ENCODE data around the gene NDST3. TPM values are rescaled to one million over a fixed set of nuclear protein-coding genes. Genes with fewer than 3 reads are reported as not detected.
A peak's percentile ranks its signal among the peaks of the same experiment; 100 is the strongest.

The NDST3 gene
- total RNA-seq, 2 donors from 2014 or later = not detected

GRCh38 chr4:118271788-118272187, 237.5 kb downstream of the NDST3 start:
- Mint-ChIP-seq H3K27me3 (ENCODE audit: low read depth) (no peaks in the 10 kb centered on the region), H3K4me1 (ENCODE audit: low read depth) (no peaks in the 10 kb centered on the region), H3K9me3 (no peaks in the 10 kb centered on the region), H3K4me3 (no peak overlapping the region), H3K27ac (no peak overlapping the region), H3K36me3 (ENCODE audit: insufficient read depth in 2 of 2) (no peaks in the 10 kb centered on the region)
- DNase-seq = no peak
- no peak for ATAC-seq (replicated peaks in 1 of 2)

DNA sequence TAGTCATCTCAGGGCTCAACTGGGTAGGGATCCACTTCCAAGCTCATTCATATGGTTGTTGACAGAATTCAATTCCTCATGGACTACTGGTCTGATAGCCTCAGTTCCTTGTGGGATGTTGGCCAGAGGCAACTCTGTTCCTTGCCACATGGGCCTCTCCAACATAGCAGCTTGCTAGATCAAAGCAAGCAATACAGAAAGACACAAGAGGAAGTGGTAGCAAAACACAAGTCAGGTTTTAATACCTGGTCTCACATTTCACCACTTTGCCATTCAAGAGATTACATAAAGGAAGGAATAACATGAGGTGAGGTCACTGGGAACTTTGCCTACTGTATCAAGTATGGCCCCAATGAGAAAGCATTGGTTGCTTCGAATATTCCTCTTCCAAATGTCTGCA, 239.4 kb downstream of the NDST3 start:
- Mint-ChIP-seq H3K4me3 (no peak overlapping the region), H3K4me1 (ENCODE audit: low read depth) (peaks cover 18% of the 10 kb centered on the region), H3K36me3 (ENCODE audit: insufficient read depth in 2 of 2) (peaks cover 1% of the 10 kb centered on the region in 2 donors), H3K9me3 (no peaks in the 10 kb centered on the region), H3K27ac (no peak overlapping the region), H3K27me3 (ENCODE audit: low read depth) (no peaks in the 10 kb centered on the region)
- DNase-seq (no peak), ATAC-seq (replicated peaks in 1 of 2) (no peak)

DNA sequence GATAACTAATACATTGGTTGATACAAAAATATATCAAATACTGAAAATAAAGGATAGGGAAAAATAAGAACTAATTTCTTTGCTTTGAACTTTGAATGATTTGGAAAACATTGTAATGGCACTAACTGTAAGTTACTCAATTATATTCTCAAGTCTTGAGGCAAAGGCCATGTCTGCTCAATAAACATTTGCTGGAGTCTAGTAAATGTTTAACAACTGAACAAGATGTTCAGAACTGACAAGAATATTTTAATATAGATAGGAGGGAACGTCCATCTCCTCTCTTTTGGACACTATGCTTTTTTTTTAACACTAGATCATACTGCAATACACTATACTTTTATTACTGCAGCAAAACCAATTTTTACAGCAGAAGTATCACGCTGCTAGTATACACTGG, 242.3 kb downstream of the NDST3 start:
- H3K27ac Mint-ChIP-seq = no peak overlapping the region
- H3K27me3 Mint-ChIP-seq (ENCODE audit: low read depth) = no peaks in the 10 kb centered on the region
- peaks cover 7 to 20% of the 10 kb centered on the region in 2 donors for H3K36me3 Mint-ChIP-seq (ENCODE audit: insufficient read depth in 2 of 2)
- H3K4me3 Mint-ChIP-seq = peak overlapping the region in 1 of 2 donors; percentile 26
- peaks cover 31% of the 10 kb centered on the region for H3K4me1 Mint-ChIP-seq (ENCODE audit: low read depth)
- no peaks in the 10 kb centered on the region for H3K9me3 Mint-ChIP-seq
- ATAC-seq (replicated peaks in 1 of 2) = no peak
- no peak for DNase-seq

GRCh38 chr4:118277243-118277642, 243.0 kb downstream of the NDST3 start:
- Mint-ChIP-seq H3K4me1 (ENCODE audit: low read depth) (peaks cover 31% of the 10 kb centered on the region), H3K27ac (no peak overlapping the region)
- no peak for DNase-seq

GRCh38 chr4:118278473-118279274, 244.4 kb downstream of the NDST3 start:
- Mint-ChIP-seq H3K36me3 (ENCODE audit: insufficient read depth in 2 of 2) (peaks cover 7 to 22% of the 10 kb centered on the region in 2 donors), H3K4me3 (peak overlapping the region; percentile 95 to 98), H3K9me3 (no peaks in the 10 kb centered on the region), H3K27me3 (ENCODE audit: low read depth) (no peaks in the 10 kb centered on the region), H3K4me1 (ENCODE audit: low read depth) (peaks cover 41% of the 10 kb centered on the region), H3K27ac (peak overlapping the region; percentile 91)
- DNase-seq = peak; percentile 97
- peak; percentile 94 to 97 for ATAC-seq (replicated peaks in 1 of 2)

More at GRCh38 chr4:118277243-118277642, 243.0 kb downstream of the NDST3 start:
- H3K27me3 Mint-ChIP-seq (ENCODE audit: low read depth) = no peaks in the 10 kb centered on the region
- H3K36me3 Mint-ChIP-seq (ENCODE audit: insufficient read depth in 2 of 2) = peaks cover 7 to 22% of the 10 kb centered on the region in 2 donors
- no peaks in the 10 kb centered on the region for H3K9me3 Mint-ChIP-seq
- ATAC-seq (replicated peaks in 1 of 2) = no peak
- peak overlapping the region; percentile 37 to 95 for H3K4me3 Mint-ChIP-seq

GRCh38 chr4:118279328-118279727, 245.0 kb downstream of the NDST3 start:
- H3K4me3 Mint-ChIP-seq = peak overlapping the region; percentile 95 to 98
- no peaks in the 10 kb centered on the region for H3K27me3 Mint-ChIP-seq (ENCODE audit: low read depth)
- peak overlapping the region; percentile 91 for H3K27ac Mint-ChIP-seq
- H3K4me1 Mint-ChIP-seq (ENCODE audit: low read depth) = peaks cover 41% of the 10 kb centered on the region
- H3K36me3 Mint-ChIP-seq (ENCODE audit: insufficient read depth in 2 of 2) = peaks cover 7 to 22% of the 10 kb centered on the region in 2 donors
- DNase-seq = no peak
- no peaks in the 10 kb centered on the region for H3K9me3 Mint-ChIP-seq
- no peak for ATAC-seq (replicated peaks in 1 of 2)

DNA sequence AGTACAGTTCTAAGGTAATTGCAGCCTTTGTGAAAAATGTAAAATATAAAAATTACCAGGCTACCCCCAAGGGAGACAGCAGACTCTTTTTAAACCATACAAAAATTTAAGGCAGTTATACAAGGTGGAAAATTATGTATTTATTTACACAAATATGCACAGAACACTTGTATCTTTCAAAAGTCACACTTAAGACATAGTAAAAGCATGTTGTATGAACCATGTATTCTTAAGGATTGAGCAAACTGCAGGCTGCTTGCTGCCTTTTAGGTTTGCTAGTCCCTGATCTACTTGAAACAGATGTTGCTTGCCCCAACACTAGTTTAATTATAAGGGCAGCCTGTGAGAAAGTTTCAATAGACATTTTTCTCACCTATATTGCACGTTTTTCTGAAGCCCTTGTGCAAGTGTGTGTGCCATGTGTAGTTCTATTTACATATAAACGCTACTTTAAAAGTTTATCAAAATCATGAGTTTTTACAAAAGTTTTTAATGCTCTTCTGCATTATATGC, 245.7 kb downstream of the NDST3 start:
- H3K27ac Mint-ChIP-seq = peak overlapping the region; percentile 91

GRCh38 chr4:118280501-118281218, 246.4 kb downstream of the NDST3 start:
- Mint-ChIP-seq H3K36me3 (ENCODE audit: insufficient read depth in 2 of 2) (peaks cover 7 to 22% of the 10 kb centered on the region in 2 donors), H3K4me1 (ENCODE audit: low read depth) (peaks cover 41% of the 10 kb centered on the region), H3K9me3 (no peaks in the 10 kb centered on the region), H3K27ac (peak overlapping the region; percentile 91), H3K4me3 (peak overlapping the region; percentile 95 to 98), H3K27me3 (ENCODE audit: low read depth) (no peaks in the 10 kb centered on the region)
- peak; percentile 38 to 41 for DNase-seq
- ATAC-seq (replicated peaks in 1 of 2) = no peak

More for the DNA sequence above, 245.7 kb downstream of the NDST3 start:
- H3K27me3 Mint-ChIP-seq (ENCODE audit: low read depth) = no peaks in the 10 kb centered on the region
- H3K4me3 Mint-ChIP-seq = peak overlapping the region; percentile 95 to 98
- ATAC-seq (replicated peaks in 1 of 2) = no peak
- peaks cover 41% of the 10 kb centered on the region for H3K4me1 Mint-ChIP-seq (ENCODE audit: low read depth)
- H3K9me3 Mint-ChIP-seq = no peaks in the 10 kb centered on the region
- no peak for DNase-seq
- peaks cover 7 to 22% of the 10 kb centered on the region in 2 donors for H3K36me3 Mint-ChIP-seq (ENCODE audit: insufficient read depth in 2 of 2)

DNA sequence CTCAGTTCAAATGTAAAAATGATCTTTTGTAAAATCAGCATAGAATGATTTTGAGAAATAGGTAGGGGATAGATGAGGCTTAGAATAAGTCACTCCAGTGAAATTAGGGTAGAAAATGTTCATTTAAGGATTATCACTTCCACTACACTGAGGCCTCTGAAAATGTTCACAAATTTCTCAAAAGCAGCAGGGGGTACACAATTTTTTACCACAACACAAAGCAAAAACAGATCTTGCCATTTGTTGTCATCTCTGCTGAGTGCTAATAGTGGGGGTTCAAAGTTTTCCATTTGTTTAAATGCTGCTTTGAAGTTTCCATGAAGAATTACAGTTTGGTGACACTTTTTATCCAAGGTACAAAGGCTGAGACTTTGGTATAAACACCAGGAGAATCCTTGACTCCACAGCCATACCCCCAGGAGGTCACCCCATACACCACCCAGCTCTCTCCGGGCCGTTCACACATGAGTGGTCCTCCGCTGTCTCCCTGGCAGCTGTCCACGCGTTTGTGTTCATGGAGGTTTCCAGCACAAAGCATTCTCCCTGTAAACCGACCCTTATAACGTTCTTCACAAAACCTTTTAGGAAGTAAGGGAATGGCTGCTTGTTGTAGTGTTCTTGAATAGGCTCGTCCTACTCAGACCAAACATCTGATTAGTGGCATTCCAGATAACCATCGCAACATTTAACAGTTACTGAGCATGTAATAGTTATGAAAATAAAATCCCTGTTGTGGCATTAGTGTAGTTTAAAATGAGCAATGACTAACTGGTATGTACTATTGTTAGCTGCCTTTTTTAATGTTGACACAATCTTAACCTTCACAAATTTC, 247.5 kb downstream of the NDST3 start:
- H3K4me3 Mint-ChIP-seq = peak overlapping the region in 1 of 2 donors; percentile 95
- no peaks in the 10 kb centered on the region for H3K27me3 Mint-ChIP-seq (ENCODE audit: low read depth)
- H3K27ac Mint-ChIP-seq = peak overlapping the region; percentile 91
- no peaks in the 10 kb centered on the region for H3K9me3 Mint-ChIP-seq
- peaks cover 7 to 22% of the 10 kb centered on the region in 2 donors for H3K36me3 Mint-ChIP-seq (ENCODE audit: insufficient read depth in 2 of 2)
- ATAC-seq (replicated peaks in 1 of 2) (no peak), DNase-seq (no peak)
- H3K4me1 Mint-ChIP-seq (ENCODE audit: low read depth) = peaks cover 41% of the 10 kb centered on the region

DNA sequence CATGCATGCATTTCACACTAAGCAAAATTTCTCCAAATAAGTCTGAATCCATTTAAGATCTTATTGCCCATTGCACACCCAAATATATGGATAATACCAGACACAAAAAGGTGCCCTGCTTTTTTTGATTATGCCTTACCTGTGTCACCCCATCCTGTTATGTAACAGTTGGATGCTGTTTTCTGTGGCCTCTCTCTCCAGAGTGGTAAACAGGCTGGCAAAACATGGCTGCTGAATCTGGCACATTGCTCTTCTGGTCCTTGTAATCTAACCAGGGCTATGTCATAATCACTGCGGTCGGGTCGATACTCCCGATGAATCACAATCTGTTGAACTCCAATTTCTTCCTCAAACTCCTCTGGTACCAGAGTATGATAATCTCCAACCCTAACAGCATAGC, 248.4 kb downstream of the NDST3 start:
- H3K4me1 Mint-ChIP-seq (ENCODE audit: low read depth) = peaks cover 33% of the 10 kb centered on the region

GRCh38 chr4:118284169-118284568, 249.9 kb downstream of the NDST3 start:
- Mint-ChIP-seq H3K4me1 (ENCODE audit: low read depth) (peaks cover 23% of the 10 kb centered on the region), H3K9me3 (no peaks in the 10 kb centered on the region), H3K27me3 (ENCODE audit: low read depth) (no peaks in the 10 kb centered on the region), H3K27ac (no peak overlapping the region), H3K4me3 (no peak overlapping the region), H3K36me3 (ENCODE audit: insufficient read depth in 2 of 2) (peaks cover 5 to 18% of the 10 kb centered on the region in 2 donors)
- ATAC-seq (replicated peaks in 1 of 2) (peak in 1 of 2 donors; percentile 30), DNase-seq (no peak)

More for the DNA sequence above, 248.4 kb downstream of the NDST3 start:
- H3K4me3 Mint-ChIP-seq = no peak overlapping the region
- peaks cover 7 to 22% of the 10 kb centered on the region in 2 donors for H3K36me3 Mint-ChIP-seq (ENCODE audit: insufficient read depth in 2 of 2)
- no peak for ATAC-seq (replicated peaks in 1 of 2)
- no peaks in the 10 kb centered on the region for H3K27me3 Mint-ChIP-seq (ENCODE audit: low read depth)
- H3K9me3 Mint-ChIP-seq = no peaks in the 10 kb centered on the region
- DNase-seq = no peak
- H3K27ac Mint-ChIP-seq = peak overlapping the region; percentile 10

GRCh38 chr4:118285931-118286330, 251.6 kb downstream of the NDST3 start:
- H3K4me3 Mint-ChIP-seq = no peak overlapping the region
- peaks cover 0 to 6% of the 10 kb centered on the region in 2 donors for H3K36me3 Mint-ChIP-seq (ENCODE audit: insufficient read depth in 2 of 2)
- peaks cover 16% of the 10 kb centered on the region for H3K4me1 Mint-ChIP-seq (ENCODE audit: low read depth)
- no peak for ATAC-seq (replicated peaks in 1 of 2)
- no peaks in the 10 kb centered on the region for H3K9me3 Mint-ChIP-seq
- no peak overlapping the region for H3K27ac Mint-ChIP-seq
- no peak for DNase-seq
- H3K27me3 Mint-ChIP-seq (ENCODE audit: low read depth) = no peaks in the 10 kb centered on the region

All from activated T-cell treated with anti-CD3 and anti-CD28 coated beads, Interleukin-2, amount 50 U/mL, for 72 hours (primary cell).